Measurements from ENCODE around the gene TTC3.
"Not testable (repeated sequence)": the region's sequence is repeated elsewhere in the genome, so short reads cannot be mapped to it uniquely, and the experiment has no call there.

Gene TTC3

DNA sequence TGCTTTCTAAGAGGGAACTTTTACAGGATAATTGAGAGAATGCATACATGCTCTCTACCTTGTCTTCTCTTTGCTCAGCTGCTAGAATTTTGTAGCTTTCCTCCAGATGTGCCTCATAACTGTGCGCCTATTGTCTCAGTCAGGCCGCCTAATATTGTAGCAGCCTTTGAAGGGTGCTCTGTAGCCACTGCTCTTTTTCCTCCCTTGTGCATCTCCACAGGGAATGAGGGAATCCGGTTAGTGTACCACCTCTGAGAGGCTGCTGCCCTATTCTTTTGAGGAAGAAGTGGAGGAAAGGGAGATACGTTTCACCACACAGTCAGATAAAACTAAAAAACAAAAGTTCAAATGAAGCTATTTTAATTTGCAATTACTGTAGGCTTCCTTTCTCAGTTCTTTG, 22.8 kb downstream of the TTC3 start:
- no peaks in the 10 kb centered on the region for H3K4me1 ChIP-seq (ENCODE audit: insufficient read depth, poor library complexity, severe bottlenecking)
- peaks cover 65% of the 10 kb centered on the region for H3K36me3 ChIP-seq (ENCODE audit: low read depth)
- DNase-seq (ENCODE audit: low spot score) (no peak), ATAC-seq (ENCODE audit: low read depth) (no peak)
- H3K27me3 ChIP-seq (ENCODE audit: insufficient read depth, poor library complexity, severe bottlenecking): no peaks in the 10 kb centered on the region
- H3K9me3 ChIP-seq (ENCODE audit: severe bottlenecking): no peaks in the 10 kb centered on the region
- H3K4me3 ChIP-seq (ENCODE audit: severe bottlenecking): no peak overlapping the region
- H3K27ac ChIP-seq (ENCODE audit: poor library complexity, severe bottlenecking): no peak overlapping the region
- TF ChIP-seq, protein P1, sequence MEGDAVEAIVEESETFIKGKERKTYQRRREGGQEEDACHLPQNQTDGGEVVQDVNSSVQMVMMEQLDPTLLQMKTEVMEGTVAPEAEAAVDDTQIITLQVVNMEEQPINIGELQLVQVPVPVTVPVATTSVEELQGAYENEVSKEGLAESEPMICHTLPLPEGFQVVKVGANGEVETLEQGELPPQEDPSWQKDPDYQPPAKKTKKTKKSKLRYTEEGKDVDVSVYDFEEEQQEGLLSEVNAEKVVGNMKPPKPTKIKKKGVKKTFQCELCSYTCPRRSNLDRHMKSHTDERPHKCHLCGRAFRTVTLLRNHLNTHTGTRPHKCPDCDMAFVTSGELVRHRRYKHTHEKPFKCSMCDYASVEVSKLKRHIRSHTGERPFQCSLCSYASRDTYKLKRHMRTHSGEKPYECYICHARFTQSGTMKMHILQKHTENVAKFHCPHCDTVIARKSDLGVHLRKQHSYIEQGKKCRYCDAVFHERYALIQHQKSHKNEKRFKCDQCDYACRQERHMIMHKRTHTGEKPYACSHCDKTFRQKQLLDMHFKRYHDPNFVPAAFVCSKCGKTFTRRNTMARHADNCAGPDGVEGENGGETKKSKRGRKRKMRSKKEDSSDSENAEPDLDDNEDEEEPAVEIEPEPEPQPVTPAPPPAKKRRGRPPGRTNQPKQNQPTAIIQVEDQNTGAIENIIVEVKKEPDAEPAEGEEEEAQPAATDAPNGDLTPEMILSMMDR (IDR thresholded peaks at IDR 0.05; ENCODE audit: poor library complexity, severe bottlenecking): no peak

DNA sequence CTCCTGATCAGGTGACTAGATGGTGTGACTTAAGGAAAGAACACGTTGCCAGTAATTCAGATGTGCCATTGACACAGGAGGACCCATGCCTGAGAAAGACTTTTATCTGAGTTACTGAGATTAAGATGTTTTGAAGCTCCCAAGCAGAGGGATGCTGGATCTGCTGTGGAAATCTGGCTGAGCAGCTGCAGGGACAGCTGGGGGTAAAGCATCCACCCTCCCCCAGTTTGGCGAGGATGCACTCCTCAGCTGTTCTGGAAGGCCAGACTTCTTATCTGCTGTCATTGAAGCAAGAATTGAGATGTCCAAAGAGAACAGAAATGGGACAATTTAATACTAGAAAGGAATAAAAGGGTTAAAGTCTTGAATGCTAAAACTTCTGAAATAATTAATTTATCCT, 25.7 kb downstream of the TTC3 start:
- ATAC-seq (ENCODE audit: low read depth): no peak
- no peak for DNase-seq (ENCODE audit: low spot score)
- H3K4me3 ChIP-seq (ENCODE audit: severe bottlenecking): no peak overlapping the region
- peaks cover 23% of the 10 kb centered on the region for H3K4me1 ChIP-seq (ENCODE audit: insufficient read depth, poor library complexity, severe bottlenecking)
- H3K27ac ChIP-seq (ENCODE audit: poor library complexity, severe bottlenecking): no peak overlapping the region
- H3K27me3 ChIP-seq (ENCODE audit: insufficient read depth, poor library complexity, severe bottlenecking): no peaks in the 10 kb centered on the region
- TF ChIP-seq, protein P1 (IDR thresholded peaks at IDR 0.05; ENCODE audit: poor library complexity, severe bottlenecking): no peak
- H3K36me3 ChIP-seq (ENCODE audit: low read depth): peaks cover 43% of the 10 kb centered on the region
- H3K9me3 ChIP-seq (ENCODE audit: severe bottlenecking): no peaks in the 10 kb centered on the region

DNA sequence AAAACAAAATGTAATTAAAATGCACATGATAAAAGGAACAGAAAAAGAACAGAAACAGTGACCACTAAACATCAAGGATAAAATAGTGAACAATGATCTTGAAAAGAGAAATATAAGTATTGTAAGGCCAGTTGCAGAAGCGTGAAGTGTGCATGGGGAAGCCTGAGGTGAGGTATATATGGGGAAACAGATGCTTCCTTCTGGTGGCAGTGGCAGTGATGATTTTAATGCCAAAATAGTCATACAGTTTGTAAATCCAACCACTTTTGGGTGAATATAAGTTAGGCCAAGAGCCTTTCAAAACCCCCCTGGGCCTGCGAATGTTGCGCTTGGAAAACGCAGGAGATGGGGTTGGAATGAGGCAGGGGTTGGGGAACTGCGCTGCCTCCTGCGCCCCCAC, 27.3 kb downstream of the TTC3 start:
- Histone ChIP-seq H3K27me3 (ENCODE audit: insufficient read depth, poor library complexity, severe bottlenecking) (no peaks in the 10 kb centered on the region), H3K4me3 (ENCODE audit: severe bottlenecking) (no peak overlapping the region), H3K4me1 (ENCODE audit: insufficient read depth, poor library complexity, severe bottlenecking) (peaks cover 23% of the 10 kb centered on the region), H3K9me3 (ENCODE audit: severe bottlenecking) (no peaks in the 10 kb centered on the region), H3K36me3 (ENCODE audit: low read depth) (peaks cover 30% of the 10 kb centered on the region), H3K27ac (ENCODE audit: poor library complexity, severe bottlenecking) (no peak overlapping the region)
- DNase-seq (ENCODE audit: low spot score) (no peak), ATAC-seq (ENCODE audit: low read depth) (no peak)
- TF ChIP-seq, protein P1 (IDR thresholded peaks at IDR 0.05; ENCODE audit: poor library complexity, severe bottlenecking): no peak

DNA sequence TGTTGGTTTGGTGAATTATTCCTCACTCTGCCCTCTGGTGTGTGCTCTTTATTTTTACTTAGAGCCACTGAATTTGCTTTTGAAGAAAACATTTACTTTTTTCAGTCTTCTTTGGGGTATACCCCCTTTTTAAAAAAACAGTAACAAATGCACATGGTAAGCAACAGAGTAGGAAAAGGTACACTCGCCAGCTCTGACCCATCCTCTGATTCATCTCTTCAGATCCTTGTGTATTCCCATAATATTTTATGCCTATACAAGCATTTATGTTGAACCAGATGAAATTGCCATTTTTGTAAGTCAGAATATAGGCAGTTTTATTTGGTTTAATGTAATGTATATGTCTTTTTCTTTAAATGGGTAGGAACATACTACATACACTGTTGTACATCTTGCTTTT, 28.3 kb downstream of the TTC3 start:
- TF ChIP-seq, protein P1 (IDR thresholded peaks at IDR 0.05; ENCODE audit: poor library complexity, severe bottlenecking): no peak
- no peaks in the 10 kb centered on the region for H3K9me3 ChIP-seq (ENCODE audit: severe bottlenecking)
- H3K27me3 ChIP-seq (ENCODE audit: insufficient read depth, poor library complexity, severe bottlenecking): no peaks in the 10 kb centered on the region
- H3K4me3 ChIP-seq (ENCODE audit: severe bottlenecking): no peak overlapping the region
- H3K36me3 ChIP-seq (ENCODE audit: low read depth): peaks cover 26% of the 10 kb centered on the region
- ATAC-seq (ENCODE audit: low read depth) (peak; percentile 48; the same call in 2 of the 3 replicates), DNase-seq (ENCODE audit: low spot score) (no peak)
- H3K4me1 ChIP-seq (ENCODE audit: insufficient read depth, poor library complexity, severe bottlenecking): peaks cover 23% of the 10 kb centered on the region
- H3K27ac ChIP-seq (ENCODE audit: poor library complexity, severe bottlenecking): no peak overlapping the region

DNA sequence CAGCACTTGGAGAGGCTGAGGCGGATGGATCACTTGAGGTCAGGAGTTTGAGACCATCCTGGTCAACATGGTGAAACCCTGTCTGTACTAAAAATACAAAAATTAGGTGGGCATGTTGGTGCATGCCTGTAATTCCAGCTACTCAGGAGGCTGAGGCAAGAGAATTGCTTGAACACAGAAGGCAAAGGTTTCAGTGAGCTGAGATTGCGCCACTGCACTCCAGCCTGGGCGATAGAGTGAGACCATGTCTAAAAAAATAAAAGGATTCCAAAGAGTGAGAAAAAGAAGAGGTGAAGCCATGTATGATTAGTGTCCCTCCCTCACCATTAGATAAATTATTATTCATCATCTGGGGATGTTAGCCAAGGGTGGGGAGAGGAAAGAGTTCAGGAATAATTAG, 29.7 kb downstream of the TTC3 start:
- ATAC-seq (ENCODE audit: low read depth): peak; percentile 42; the same call in 1 of the 3 replicates
- not testable (repeated sequence) for H3K9me3 ChIP-seq (ENCODE audit: severe bottlenecking); H3K27me3 ChIP-seq (ENCODE audit: insufficient read depth, poor library complexity, severe bottlenecking); DNase-seq (ENCODE audit: low spot score); H3K4me3 ChIP-seq (ENCODE audit: severe bottlenecking)
- Histone ChIP-seq H3K36me3 (ENCODE audit: low read depth) (peaks cover 15% of the 10 kb centered on the region), H3K4me1 (ENCODE audit: insufficient read depth, poor library complexity, severe bottlenecking) (peaks cover 23% of the 10 kb centered on the region), H3K27ac (ENCODE audit: poor library complexity, severe bottlenecking) (peak overlapping the region; percentile 21)

Measured in RWPE2 (cell line).